Heart left ventricle (tissue), 13 donors: ENCODE data around the gene CSNK1D.

Experiments used
- POLR2A ChIP-seq, 2 donors: fragments of 450-650 bp; IDR thresholded peaks; one replicate each; pipeline ENCODE4 v1.6.1; 2017; ENCODE audit warnings: antibody characterized with exemption in 2 of 2, mild to moderate bottlenecking in 2 of 2, moderate library complexity in 2 of 2
- TF ChIP-seq, protein P1 (sequence below), 12 donors: fragments of 200-600 bp; sonication (generic) in 4 of 12; IDR thresholded peaks; one replicate each; pipeline versions ENCODE4 v1.5.0 to v1.8.0; 2018 to 2022; ENCODE audit warnings: antibody characterized with exemption in 12 of 12, mild to moderate bottlenecking in 5 of 12
- donor health status: ischemic (EF 13 %, LVEDD 7.1; RV severe dilation, severe dysfunction).
- donor health status: DM: no; HTN: yes; CAD: no.
- donor health status: DM: no; HTN: no; CAD: no.
- donor health status: ischemic (EF 25% LVEDD 6.9; RV normal size, moderate dysfunction).
- donor health status: ischemic (EF 25% LVEDD 5.7; RV mildly dilated, moderate dysfunction).
- donor health status: ischemic (EF 35%, LVEDD 5.7; RV mildly dilated, moderate dysfunction).
- donor health status: nonischemic (EF 11% LVEDD 7.7; RV severe dilation, severe dysfunction).
- donor health status: DM: yes; HTN: yes; CAD: no.
- donor health status: PGD.
- donor health status: ischemic (EF 29% LVEDD 5.4; RV normal size, mild dysfunction).
- donor health status: nonischemic (EF 23%, LVEDD 6.1; RV moderate dilation, normal function).

GRCh38 chr17:82226809-82227628 lies 46.5 kb downstream of the CSNK1D start:
- TF ChIP-seq, protein P1, sequence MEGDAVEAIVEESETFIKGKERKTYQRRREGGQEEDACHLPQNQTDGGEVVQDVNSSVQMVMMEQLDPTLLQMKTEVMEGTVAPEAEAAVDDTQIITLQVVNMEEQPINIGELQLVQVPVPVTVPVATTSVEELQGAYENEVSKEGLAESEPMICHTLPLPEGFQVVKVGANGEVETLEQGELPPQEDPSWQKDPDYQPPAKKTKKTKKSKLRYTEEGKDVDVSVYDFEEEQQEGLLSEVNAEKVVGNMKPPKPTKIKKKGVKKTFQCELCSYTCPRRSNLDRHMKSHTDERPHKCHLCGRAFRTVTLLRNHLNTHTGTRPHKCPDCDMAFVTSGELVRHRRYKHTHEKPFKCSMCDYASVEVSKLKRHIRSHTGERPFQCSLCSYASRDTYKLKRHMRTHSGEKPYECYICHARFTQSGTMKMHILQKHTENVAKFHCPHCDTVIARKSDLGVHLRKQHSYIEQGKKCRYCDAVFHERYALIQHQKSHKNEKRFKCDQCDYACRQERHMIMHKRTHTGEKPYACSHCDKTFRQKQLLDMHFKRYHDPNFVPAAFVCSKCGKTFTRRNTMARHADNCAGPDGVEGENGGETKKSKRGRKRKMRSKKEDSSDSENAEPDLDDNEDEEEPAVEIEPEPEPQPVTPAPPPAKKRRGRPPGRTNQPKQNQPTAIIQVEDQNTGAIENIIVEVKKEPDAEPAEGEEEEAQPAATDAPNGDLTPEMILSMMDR (IDR thresholded peaks at IDR 0.05), result no peak
- TF ChIP-seq POLR2A (IDR thresholded peaks at IDR 0.05), result no peak
